ENCODE results near the gene SLC4A1AP. TPM values are rescaled to one million over a fixed set of nuclear protein-coding genes. Genes with fewer than 3 reads are reported as not detected.

SLC4A1AP gene
- total RNA-seq, 1 experiment from 2014 or later: 20.8 TPM

DNA sequence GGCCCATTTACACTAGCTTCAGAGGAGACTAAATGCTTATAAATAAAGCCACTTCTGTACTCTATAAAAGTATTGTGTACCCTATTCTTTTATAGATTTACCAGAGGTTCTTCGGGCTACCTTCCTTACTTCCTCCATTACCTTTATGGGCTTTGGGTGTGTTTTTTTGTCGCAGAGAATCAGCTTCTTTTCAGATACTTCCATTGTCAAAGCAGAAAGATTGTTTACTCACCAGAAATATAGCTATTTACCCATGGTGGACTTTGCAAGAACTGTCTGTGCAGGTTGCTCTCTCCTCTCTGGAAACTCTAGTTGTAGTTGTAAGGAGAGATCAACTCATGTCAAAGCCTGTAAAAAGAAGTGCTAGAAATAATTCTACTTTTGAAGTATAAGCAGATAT is 49.7 kb upstream of the SLC4A1AP start:
- no peak overlapping the region for H3K27ac Mint-ChIP-seq
- H2BK15ac ChIP-seq (ENCODE audit: low read depth, low read length): no peak overlapping the region
- no peak overlapping the region for H4K91ac ChIP-seq (ENCODE audit: insufficient read length, low read depth, low read length)
- H3K14ac ChIP-seq (ENCODE audit: insufficient read depth, low read length): no peak overlapping the region
- no peak overlapping the region for H3K18ac ChIP-seq (ENCODE audit: insufficient read length, low read depth, low read length)
- no peaks in the 10 kb centered on the region for H3K23me2 ChIP-seq (ENCODE audit: insufficient read length, low read depth, low read length, poor library complexity, severe bottlenecking)
- no peak for DNase-seq
- H3K4me1 Mint-ChIP-seq: no peaks in the 10 kb centered on the region
- no peak overlapping the region for H2BK5ac ChIP-seq (ENCODE audit: insufficient read length, low read length)
- no peaks in the 10 kb centered on the region for H3K9me3 Mint-ChIP-seq
- H2BK20ac ChIP-seq (ENCODE audit: low read depth, low read length, poor library complexity, severe bottlenecking): no peak overlapping the region
- no peak overlapping the region for H4K5ac ChIP-seq (ENCODE audit: insufficient read length, low read depth, low read length)
- no peak overlapping the region for H2AFZ ChIP-seq (ENCODE audit: low read length)
- no peak overlapping the region for H2BK120ac ChIP-seq (ENCODE audit: low read depth, low read length, poor library complexity, severe bottlenecking)
- H2AK5ac ChIP-seq (ENCODE audit: insufficient read length, low read length): no peak overlapping the region
- no peaks in the 10 kb centered on the region for H3K4me1 ChIP-seq (ENCODE audit: insufficient read depth, low read length)
- no peak overlapping the region for H3K4ac ChIP-seq (ENCODE audit: low read depth, low read length)
- H3K9me3 ChIP-seq (ENCODE audit: control insufficient read depth, low read depth, low read length): no peaks in the 10 kb centered on the region
- H4K8ac ChIP-seq (replicated peaks; ENCODE audit: insufficient read length, low read depth, low read length): no peak overlapping the region
- no peaks in the 10 kb centered on the region for H3K27me3 Mint-ChIP-seq (ENCODE audit: low read depth)
- H3K36me3 Mint-ChIP-seq (ENCODE audit: insufficient read depth in 1 of 3, low read depth in 3 of 3): peaks cover 23 to 56% (median 52%) of the 10 kb centered on the region in 3 experiments; a peak in 6 of 7 replicates
- TF ChIP-seq, protein P1, sequence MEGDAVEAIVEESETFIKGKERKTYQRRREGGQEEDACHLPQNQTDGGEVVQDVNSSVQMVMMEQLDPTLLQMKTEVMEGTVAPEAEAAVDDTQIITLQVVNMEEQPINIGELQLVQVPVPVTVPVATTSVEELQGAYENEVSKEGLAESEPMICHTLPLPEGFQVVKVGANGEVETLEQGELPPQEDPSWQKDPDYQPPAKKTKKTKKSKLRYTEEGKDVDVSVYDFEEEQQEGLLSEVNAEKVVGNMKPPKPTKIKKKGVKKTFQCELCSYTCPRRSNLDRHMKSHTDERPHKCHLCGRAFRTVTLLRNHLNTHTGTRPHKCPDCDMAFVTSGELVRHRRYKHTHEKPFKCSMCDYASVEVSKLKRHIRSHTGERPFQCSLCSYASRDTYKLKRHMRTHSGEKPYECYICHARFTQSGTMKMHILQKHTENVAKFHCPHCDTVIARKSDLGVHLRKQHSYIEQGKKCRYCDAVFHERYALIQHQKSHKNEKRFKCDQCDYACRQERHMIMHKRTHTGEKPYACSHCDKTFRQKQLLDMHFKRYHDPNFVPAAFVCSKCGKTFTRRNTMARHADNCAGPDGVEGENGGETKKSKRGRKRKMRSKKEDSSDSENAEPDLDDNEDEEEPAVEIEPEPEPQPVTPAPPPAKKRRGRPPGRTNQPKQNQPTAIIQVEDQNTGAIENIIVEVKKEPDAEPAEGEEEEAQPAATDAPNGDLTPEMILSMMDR (conservative IDR thresholded peaks at IDR 0.05): no peak
- H3K9ac ChIP-seq (ENCODE audit: extremely low read depth, insufficient read length, low read length): no peak overlapping the region
- H4K20me1 ChIP-seq (ENCODE audit: control insufficient read depth, insufficient read depth, insufficient read length): no peaks in the 10 kb centered on the region
- H3K79me2 ChIP-seq (ENCODE audit: insufficient read depth, low read length): no peaks in the 10 kb centered on the region
- H3K4me2 ChIP-seq (ENCODE audit: insufficient read depth, insufficient read length, low read length): no peak overlapping the region
- H3K27ac ChIP-seq (ENCODE audit: insufficient read length, low read depth, low read length): no peak overlapping the region
- no peak overlapping the region for H3T11ph ChIP-seq (ENCODE audit: low read length)
- H3K56ac ChIP-seq (ENCODE audit: insufficient read length, low read depth, low read length): no peak overlapping the region
- no peaks in the 10 kb centered on the region; the same call in 1 of the 2 replicates for H3K27me3 ChIP-seq (ENCODE audit: insufficient read depth, low read length)
- no CpG with 5 or more reads among the region's 2 CpGs for whole genome bisulfite sequencing (ENCODE audit: extremely low coverage, insufficient read length, low lambda C conversion rate)
- H2BK12ac ChIP-seq (ENCODE audit: insufficient read length, low read depth, low read length): no peak overlapping the region
- H3K23ac ChIP-seq (ENCODE audit: insufficient read length, low read depth, low read length): no peak overlapping the region
- no peaks in the 10 kb centered on the region for H3K79me1 ChIP-seq (ENCODE audit: insufficient read depth, low read depth, low read length, poor library complexity, severe bottlenecking)
- no peak overlapping the region for H3K4me3 Mint-ChIP-seq

All from H9 (cell line).